ENCODE results near the gene ELF1. TPM values are rescaled to one million over a fixed set of nuclear protein-coding genes. Genes with fewer than 3 reads are reported as not detected.

Gene ELF1
- total and polyA plus RNA-seq, 2 experiments from 2014 or later: 7.0 to 12.7 TPM

DNA sequence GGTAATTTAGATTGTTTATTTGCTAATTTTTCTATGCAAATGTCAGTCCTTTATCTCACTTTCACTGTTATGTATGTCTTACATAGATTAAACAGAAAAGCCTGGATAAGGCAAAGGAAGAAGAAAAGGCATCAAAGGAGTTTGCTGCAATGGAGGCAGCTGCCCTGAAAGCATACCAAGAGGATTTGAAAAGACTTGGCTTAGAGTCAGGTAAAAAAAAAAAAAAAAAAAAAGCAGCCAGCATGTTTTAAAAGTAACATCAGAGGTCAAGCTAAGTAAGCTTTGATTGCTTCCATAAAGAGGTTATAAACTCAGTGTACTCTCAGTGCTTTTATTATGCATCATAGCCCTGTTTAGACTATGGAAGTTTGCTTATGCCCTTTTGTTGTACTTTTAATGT is 46.0 kb upstream of the ELF1 start:
- Mint-ChIP-seq H3K4me1 (peaks cover 7% of the 10 kb centered on the region), H3K9me3 (peaks cover 5% of the 10 kb centered on the region; the same call in 2 of the 3 replicates), H3K27ac (no peak overlapping the region), H3K36me3 (ENCODE audit: low read depth) (peaks cover 43% of the 10 kb centered on the region), H3K27me3 (ENCODE audit: insufficient read depth, low read depth, poor library complexity) (peaks cover 15% of the 10 kb centered on the region), H3K4me3 (no peak overlapping the region)
- ATAC-seq (no peak), DNase-seq (ENCODE audit: low spot score) (no peak)
- H3K27me3 ChIP-seq (ENCODE audit: insufficient read depth): no peaks in the 10 kb centered on the region
- no peak overlapping the region for H2AFZ ChIP-seq
- H3K36me3 ChIP-seq (ENCODE audit: insufficient read depth): peaks cover 37% of the 10 kb centered on the region; the same call in 1 of the 2 replicates
- no peak overlapping the region for H3K4me3 ChIP-seq
- H3K4me2 ChIP-seq: no peak overlapping the region
- no peaks in the 10 kb centered on the region for H3K9me2 ChIP-seq (ENCODE audit: insufficient read depth)
- H3K27ac ChIP-seq (ENCODE audit: low read depth): no peak overlapping the region
- H4K20me1 ChIP-seq (replicated peaks; ENCODE audit: insufficient read depth): no peaks in the 10 kb centered on the region; the same call in 1 of the 2 replicates
- no peaks in the 10 kb centered on the region for H3F3A ChIP-seq (replicated peaks; ENCODE audit: low read depth)
- peaks cover 8% of the 10 kb centered on the region for H3K4me1 ChIP-seq (ENCODE audit: insufficient read depth)
- TF ChIP-seq ZNF331 (CRISPR knock-in tag; IDR thresholded peaks at IDR 0.05; ENCODE audit: low read depth) (no peak), CTCF (conservative IDR thresholded peaks at IDR 0.05; ENCODE audit: low read depth in 2 of 2) (no peak), ZNF114 (CRISPR knock-in tag; IDR thresholded peaks at IDR 0.05) (no peak), REST (IDR thresholded peaks at IDR 0.05; ENCODE audit: unreplicated experiment) (no peak), JUNB (IDR thresholded peaks at IDR 0.05; ENCODE audit: unreplicated experiment) (no peak), ZNF462 (CRISPR knock-in tag; IDR thresholded peaks at IDR 0.05) (no peak), POLR2AphosphoS5 (IDR thresholded peaks at IDR 0.05; ENCODE audit: low read depth) (no peak), CREB1 (CRISPR knock-in tag; IDR thresholded peaks at IDR 0.05; ENCODE audit: low read depth) (no peak), EZH2 (IDR thresholded peaks at IDR 0.05; ENCODE audit: low read depth, unreplicated experiment) (no peak), EZH2phosphoT487 (IDR thresholded peaks at IDR 0.05; ENCODE audit: unreplicated experiment) (no peak), STAT1 (IDR thresholded peaks at IDR 0.05; ENCODE audit: unreplicated experiment) (no peak)
- TF ChIP-seq, protein P1, sequence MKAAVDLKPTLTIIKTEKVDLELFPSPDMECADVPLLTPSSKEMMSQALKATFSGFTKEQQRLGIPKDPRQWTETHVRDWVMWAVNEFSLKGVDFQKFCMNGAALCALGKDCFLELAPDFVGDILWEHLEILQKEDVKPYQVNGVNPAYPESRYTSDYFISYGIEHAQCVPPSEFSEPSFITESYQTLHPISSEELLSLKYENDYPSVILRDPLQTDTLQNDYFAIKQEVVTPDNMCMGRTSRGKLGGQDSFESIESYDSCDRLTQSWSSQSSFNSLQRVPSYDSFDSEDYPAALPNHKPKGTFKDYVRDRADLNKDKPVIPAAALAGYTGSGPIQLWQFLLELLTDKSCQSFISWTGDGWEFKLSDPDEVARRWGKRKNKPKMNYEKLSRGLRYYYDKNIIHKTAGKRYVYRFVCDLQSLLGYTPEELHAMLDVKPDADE (IDR thresholded peaks at IDR 0.05): no peak
- H3K79me2 ChIP-seq (replicated peaks; ENCODE audit: insufficient read depth): peaks cover 23% of the 10 kb centered on the region
